Left lung (tissue), 10 donors: ENCODE data around the gene MED29. TPM values are rescaled to one million over a fixed set of nuclear protein-coding genes. Genes with fewer than 3 reads are reported as not detected.

Source experiments
- ATAC-seq: fragments of 200-7000 bp; cut with Tn5 transposase; one replicate; pipeline ENCODE4 v1.9.1; 2020; ENCODE audit warnings: moderate library complexity
- DNase-seq, 4 donors: peaks; one replicate each; pipeline ENCODE4 v3.0.0-alpha.2; 2013 to 2020
- H3K27ac ChIP-seq, 2 donors: fragments of 200-600 bp; sonication (generic) in 1 of 2; one replicate each; pipeline versions ENCODE4 v1.5.0 to v1.8.0; 2020 to 2021
- H3K27me3 ChIP-seq, 2 donors: fragments of 200-600 bp; sonication (generic) in 1 of 2; one replicate each; pipeline versions ENCODE4 v1.5.0 to v1.8.0; 2020 to 2021
- H3K36me3 ChIP-seq, 2 donors: fragments of 200-600 bp; sonication (generic) in 1 of 2; one replicate each; pipeline versions ENCODE4 v1.5.0 to v1.8.0; 2020 to 2021
- H3K4me1 ChIP-seq, 2 donors: fragments of 200-600 bp; one replicate each; pipeline ENCODE4 v1.8.0; 2021
- H3K4me3 ChIP-seq, 2 donors: fragments of 200-600 bp; sonication (generic) in 1 of 2; one replicate each; pipeline versions ENCODE4 v1.5.0 to v1.8.0; 2020 to 2021; ENCODE audit warnings: mild to moderate bottlenecking in 1 of 2
- H3K9me3 ChIP-seq, 2 donors: fragments of 200-600 bp; sonication (generic) in 1 of 2; one replicate each; pipeline versions ENCODE4 v1.5.0 to v1.8.0; 2020 to 2021
- intact Hi-C, 2 donors: fragments of 100-400 bp; cut with DNase I; formaldehyde crosslinking; loops; one replicate each; pipeline versions ENCODE4 v1.11.2 to v1.14.2; 2022
- polyA plus RNA-seq, 6 donors: library from polyadenylated mRNA; unstranded; fragments of 120-200 nt; gene quantifications; one replicate each; pipeline ENCODE4 v1.2.1, GENCODE V29; 2013; ENCODE audit not compliant: insufficient read length in 6 of 6
- total RNA-seq, 2 donors: library from RNA; stranded (reverse); fragmentation: NEBNext Ultra II Directional; extraction: Animal tissue kit (Norgen Biotek cat#: 25700); gene quantifications; one replicate each; pipeline ENCODE4 v1.2.1, GENCODE V29; 2021
- TF ChIP-seq, protein P1 (sequence below), 2 donors: fragments of 200-600 bp; sonication (generic) in 1 of 2; IDR thresholded peaks; one replicate each; pipeline versions ENCODE4 v1.5.0 to v1.8.0; 2021; ENCODE audit warnings: antibody characterized with exemption in 2 of 2
- donor health status: DM: no; HTN: yes; CAD: no.
- donor health status: DM: no; HTN: no; CAD: no.

MED29 gene
- total and polyA plus RNA-seq, 8 donors: 28.7 to 43.4 (median 33.5) TPM

DNA sequence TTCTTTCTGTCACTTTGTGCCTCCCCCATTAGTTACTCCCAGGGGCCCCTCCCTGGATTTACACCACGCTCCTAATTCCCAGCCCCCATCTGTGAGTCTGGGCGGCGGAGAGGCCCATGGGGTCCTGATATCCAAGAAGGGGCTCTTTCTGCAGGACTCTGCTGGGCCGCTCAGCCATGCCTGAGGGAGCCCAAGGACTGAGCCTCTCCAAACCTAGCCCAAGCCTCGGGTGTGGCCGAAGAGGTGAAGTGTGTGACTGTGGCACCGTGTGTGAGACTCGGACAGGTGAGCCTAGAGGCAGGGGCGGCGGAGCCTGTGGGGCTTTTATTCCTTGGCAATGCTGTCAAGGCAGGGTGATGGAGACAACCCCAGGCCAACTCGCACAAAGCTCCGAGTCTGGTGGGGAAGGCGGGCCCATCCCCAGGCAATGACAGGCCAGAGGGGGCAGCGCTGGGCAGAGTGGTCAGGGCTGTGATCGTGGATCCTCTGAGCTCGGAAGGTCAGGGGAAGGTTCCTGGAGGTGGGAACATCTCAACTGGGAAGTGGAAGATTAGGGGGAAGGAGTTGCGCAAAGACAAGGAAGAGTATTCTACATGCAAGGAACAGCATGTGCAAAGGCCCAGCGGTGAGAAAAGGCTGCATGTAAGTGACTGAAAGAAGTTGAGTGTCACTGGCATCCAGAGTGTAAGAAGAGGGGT lies 22.9 kb downstream of the MED29 start:
- peaks cover 11 to 65% of the 10 kb centered on the region in 2 donors for H3K4me1 ChIP-seq
- TF ChIP-seq, protein P1, sequence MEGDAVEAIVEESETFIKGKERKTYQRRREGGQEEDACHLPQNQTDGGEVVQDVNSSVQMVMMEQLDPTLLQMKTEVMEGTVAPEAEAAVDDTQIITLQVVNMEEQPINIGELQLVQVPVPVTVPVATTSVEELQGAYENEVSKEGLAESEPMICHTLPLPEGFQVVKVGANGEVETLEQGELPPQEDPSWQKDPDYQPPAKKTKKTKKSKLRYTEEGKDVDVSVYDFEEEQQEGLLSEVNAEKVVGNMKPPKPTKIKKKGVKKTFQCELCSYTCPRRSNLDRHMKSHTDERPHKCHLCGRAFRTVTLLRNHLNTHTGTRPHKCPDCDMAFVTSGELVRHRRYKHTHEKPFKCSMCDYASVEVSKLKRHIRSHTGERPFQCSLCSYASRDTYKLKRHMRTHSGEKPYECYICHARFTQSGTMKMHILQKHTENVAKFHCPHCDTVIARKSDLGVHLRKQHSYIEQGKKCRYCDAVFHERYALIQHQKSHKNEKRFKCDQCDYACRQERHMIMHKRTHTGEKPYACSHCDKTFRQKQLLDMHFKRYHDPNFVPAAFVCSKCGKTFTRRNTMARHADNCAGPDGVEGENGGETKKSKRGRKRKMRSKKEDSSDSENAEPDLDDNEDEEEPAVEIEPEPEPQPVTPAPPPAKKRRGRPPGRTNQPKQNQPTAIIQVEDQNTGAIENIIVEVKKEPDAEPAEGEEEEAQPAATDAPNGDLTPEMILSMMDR (IDR thresholded peaks at IDR 0.05): no peak
- ATAC-seq: no peak
- H3K36me3 ChIP-seq: peaks cover 0 to 24% of the 10 kb centered on the region in 2 donors
- intact Hi-C loops: no loop called here
- peak overlapping the region; percentile 90 to 100 for H3K4me3 ChIP-seq
- peak overlapping the region; percentile 98 to 100 for H3K27ac ChIP-seq
- peaks cover 0 to 12% of the 10 kb centered on the region in 2 donors for H3K27me3 ChIP-seq
- no peak for DNase-seq
- H3K9me3 ChIP-seq: no peaks in the 10 kb centered on the region

DNA sequence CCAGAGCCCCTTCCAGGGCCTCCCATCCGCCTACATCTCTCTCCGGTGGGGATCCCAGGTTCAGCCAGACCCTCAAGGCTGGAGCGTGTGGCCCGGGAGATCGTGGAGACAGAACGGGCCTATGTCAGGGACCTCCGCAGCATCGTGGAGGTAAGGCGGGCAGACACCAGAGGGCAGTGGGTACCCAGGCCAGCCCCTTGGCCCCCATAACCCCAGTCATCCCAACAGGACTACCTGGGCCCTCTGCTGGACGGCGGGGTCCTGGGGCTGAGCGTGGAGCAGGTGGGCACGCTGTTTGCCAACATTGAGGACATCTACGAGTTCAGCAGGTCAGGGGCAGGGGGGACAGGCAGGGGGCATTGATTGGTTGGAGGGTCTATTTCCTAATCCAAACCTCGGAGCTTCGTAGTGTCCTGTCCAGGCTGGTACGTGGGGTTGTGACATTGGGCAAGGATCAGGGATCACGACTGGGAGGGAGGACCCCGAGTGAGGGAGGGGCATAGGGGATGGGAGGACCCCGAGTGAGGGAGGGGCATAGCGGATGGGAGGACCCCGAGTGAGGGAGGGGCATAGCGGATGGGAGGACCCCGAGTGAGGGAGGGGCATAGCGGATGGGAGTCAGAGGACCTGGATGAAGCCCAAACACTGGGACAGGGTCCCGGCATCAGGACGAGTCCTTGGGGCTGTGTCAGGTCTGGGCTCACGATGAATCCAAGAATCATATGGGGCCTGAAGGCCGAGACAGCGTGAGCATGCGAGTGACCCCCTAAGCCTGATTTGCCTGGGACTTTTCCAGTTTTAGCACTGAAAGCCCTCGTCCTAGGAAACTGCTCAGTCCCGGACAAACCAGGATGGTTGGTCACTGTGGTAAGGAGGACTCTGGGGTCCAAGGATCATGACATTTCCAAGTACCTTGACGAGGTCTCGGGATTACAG lies 24.2 kb downstream of the MED29 start:
- Histone ChIP-seq H3K4me3 (peak overlapping the region in 1 of 2 donors; percentile 100), H3K36me3 (peaks cover 0 to 33% of the 10 kb centered on the region in 2 donors), H3K27ac (no peak overlapping the region), H3K27me3 (peaks cover 0 to 12% of the 10 kb centered on the region in 2 donors), H3K4me1 (peaks cover 11 to 59% of the 10 kb centered on the region in 2 donors), H3K9me3 (no peaks in the 10 kb centered on the region)
- ATAC-seq: no peak
- TF ChIP-seq, protein P1 (IDR thresholded peaks at IDR 0.05): no peak
- intact Hi-C loops: no loop called here
- no peak for DNase-seq

- Histone ChIP-seq H3K4me3 (no peak overlapping the region), H3K27ac (no peak overlapping the region), H3K4me1 (peaks cover under 1 to 48% of the 10 kb centered on the region in 2 donors), H3K27me3 (peaks cover 0 to 12% of the 10 kb centered on the region in 2 donors), H3K36me3 (peaks cover 0 to 44% of the 10 kb centered on the region in 2 donors), H3K9me3 (no peaks in the 10 kb centered on the region)
- intact Hi-C loops: no loop called here
- no peak for DNase-seq
- TF ChIP-seq, protein P1 (IDR thresholded peaks at IDR 0.05): no peak
- ATAC-seq: no peak
Measured at GRCh38 chr19:39416152-39417120, 25.3 kb downstream of the MED29 start.

DNA sequence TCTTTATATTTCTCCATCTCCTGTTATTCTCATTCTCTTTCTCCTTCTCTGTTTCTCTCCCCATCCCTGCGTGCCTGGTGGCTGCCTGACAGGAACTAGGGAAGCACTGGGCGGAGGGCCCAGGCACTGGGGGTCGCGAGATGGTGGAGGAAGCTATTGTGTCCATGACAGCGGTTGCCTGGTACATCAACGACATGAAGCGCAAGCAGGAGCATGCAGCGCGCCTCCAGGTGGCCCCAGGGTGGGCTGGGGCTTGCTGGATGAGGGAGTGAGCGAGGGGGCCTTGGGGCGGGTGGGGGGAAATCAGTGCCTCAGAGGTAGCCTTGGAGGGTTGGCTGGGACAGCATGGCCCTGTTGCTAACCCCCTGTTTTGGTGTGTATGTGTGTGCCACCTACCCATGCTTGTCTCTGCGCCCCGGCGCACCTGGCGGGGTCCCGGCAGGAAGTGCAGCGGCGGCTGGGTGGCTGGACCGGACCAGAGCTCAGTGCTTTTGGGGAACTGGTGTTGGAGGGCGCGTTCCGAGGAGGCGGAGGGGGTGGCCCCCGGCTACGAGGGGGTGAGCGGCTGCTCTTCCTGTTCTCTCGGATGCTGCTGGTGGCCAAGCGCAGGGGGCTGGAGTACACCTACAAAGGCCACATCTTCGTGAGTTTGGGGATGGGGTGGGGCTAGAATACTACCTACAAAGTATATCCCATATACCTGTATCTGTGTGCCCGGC lies 26.4 kb downstream of the MED29 start:
- Histone ChIP-seq H3K4me3 (no peak overlapping the region), H3K27ac (no peak overlapping the region), H3K27me3 (peaks cover 0 to 10% of the 10 kb centered on the region in 2 donors), H3K4me1 (peaks cover 0 to 40% of the 10 kb centered on the region in 2 donors), H3K9me3 (no peaks in the 10 kb centered on the region), H3K36me3 (peaks cover 0 to 53% of the 10 kb centered on the region in 2 donors)
- ATAC-seq (no peak), DNase-seq (no peak)
- intact Hi-C loops: no loop called here
- TF ChIP-seq, protein P1 (IDR thresholded peaks at IDR 0.05): no peak
